ENCODE data around the gene DNAJC7. TPM values are rescaled to one million over a fixed set of nuclear protein-coding genes. Genes with fewer than 3 reads are reported as not detected.

Gene DNAJC7
- total RNA-seq, 1 experiment from 2014 or later: 147 TPM

GRCh38 chr17:42058063-42058462 lies 40.8 kb upstream of the DNAJC7 start:
- H3K4me1 ChIP-seq: no peaks in the 10 kb centered on the region
- no peak overlapping the region for H3K4me3 Mint-ChIP-seq (ENCODE audit: unreplicated experiment)
- ChIA-PET POLR2A (no interaction called here), CTCF (interaction anchor here (1.0 kb wide), 1 partner anchor 27 kb away, joined by 5 read pairs; no protein-coding TSS in a partner anchor)
- no peaks in the 10 kb centered on the region for H3K9me3 ChIP-seq
- TF ChIP-seq, protein P1, sequence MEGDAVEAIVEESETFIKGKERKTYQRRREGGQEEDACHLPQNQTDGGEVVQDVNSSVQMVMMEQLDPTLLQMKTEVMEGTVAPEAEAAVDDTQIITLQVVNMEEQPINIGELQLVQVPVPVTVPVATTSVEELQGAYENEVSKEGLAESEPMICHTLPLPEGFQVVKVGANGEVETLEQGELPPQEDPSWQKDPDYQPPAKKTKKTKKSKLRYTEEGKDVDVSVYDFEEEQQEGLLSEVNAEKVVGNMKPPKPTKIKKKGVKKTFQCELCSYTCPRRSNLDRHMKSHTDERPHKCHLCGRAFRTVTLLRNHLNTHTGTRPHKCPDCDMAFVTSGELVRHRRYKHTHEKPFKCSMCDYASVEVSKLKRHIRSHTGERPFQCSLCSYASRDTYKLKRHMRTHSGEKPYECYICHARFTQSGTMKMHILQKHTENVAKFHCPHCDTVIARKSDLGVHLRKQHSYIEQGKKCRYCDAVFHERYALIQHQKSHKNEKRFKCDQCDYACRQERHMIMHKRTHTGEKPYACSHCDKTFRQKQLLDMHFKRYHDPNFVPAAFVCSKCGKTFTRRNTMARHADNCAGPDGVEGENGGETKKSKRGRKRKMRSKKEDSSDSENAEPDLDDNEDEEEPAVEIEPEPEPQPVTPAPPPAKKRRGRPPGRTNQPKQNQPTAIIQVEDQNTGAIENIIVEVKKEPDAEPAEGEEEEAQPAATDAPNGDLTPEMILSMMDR (IDR thresholded peaks at IDR 0.05; ENCODE audit: insufficient read depth in 1 of 2, low read depth in 1 of 2, low read length in 1 of 2, severe bottlenecking in 1 of 2, unreplicated experiment in 1 of 2): no peak
- no peaks in the 10 kb centered on the region for H3K36me3 Mint-ChIP-seq (ENCODE audit: insufficient read depth, unreplicated experiment)
- no peaks in the 10 kb centered on the region for H3K9me3 Mint-ChIP-seq (ENCODE audit: unreplicated experiment)
- no peak overlapping the region for H3K27ac Mint-ChIP-seq (ENCODE audit: unreplicated experiment)
- H3K4me1 Mint-ChIP-seq (ENCODE audit: low read depth, unreplicated experiment): peaks cover 8% of the 10 kb centered on the region
- no peak overlapping the region for H3K4me3 ChIP-seq (ENCODE audit: low read depth, low read length)
- H3K27me3 Mint-ChIP-seq (ENCODE audit: insufficient read depth, unreplicated experiment): no peaks in the 10 kb centered on the region
- intact Hi-C loops (cut with micrococcal nuclease; ENCODE audit: unreplicated experiment): no loop called here
- BruUV-seq (replicated peaks): no TSS peak
- H3K36me3 ChIP-seq (ENCODE audit: control insufficient read depth, insufficient read depth, low read length): no peaks in the 10 kb centered on the region
- no peaks in the 10 kb centered on the region for H3K27me3 ChIP-seq (replicated peaks; ENCODE audit: control insufficient read depth, insufficient read depth, low read length)
- no peak for DNase-seq

DNA sequence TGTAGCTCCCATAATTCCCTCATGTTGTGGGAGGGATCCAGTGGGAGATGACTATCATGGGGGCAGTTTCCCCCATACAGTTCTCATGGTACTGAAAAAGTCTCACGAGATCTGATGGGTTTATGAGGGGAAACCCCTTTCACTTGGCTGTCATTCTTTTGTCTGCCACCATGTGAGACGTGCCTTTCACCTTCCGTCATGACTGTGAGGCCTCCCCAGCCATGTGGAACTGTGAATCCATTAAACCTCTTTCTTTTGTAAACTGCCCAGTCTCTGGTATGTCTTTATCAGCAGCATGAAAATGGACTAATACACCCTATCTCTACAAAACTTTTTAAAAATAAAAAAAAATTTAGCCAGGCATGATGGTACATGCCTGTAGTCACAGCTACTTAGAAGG lies 39.4 kb upstream of the DNAJC7 start:
- no peak overlapping the region for H3K27ac Mint-ChIP-seq (ENCODE audit: unreplicated experiment)
- intact Hi-C loops (cut with micrococcal nuclease; ENCODE audit: unreplicated experiment): no loop called here
- Histone ChIP-seq H3K4me3 (ENCODE audit: low read depth, low read length) (no peak overlapping the region), H3K9me3 (no peaks in the 10 kb centered on the region), H3K4me1 (no peaks in the 10 kb centered on the region), H3K36me3 (ENCODE audit: control insufficient read depth, insufficient read depth, low read length) (no peaks in the 10 kb centered on the region), H3K27me3 (replicated peaks; ENCODE audit: control insufficient read depth, insufficient read depth, low read length) (no peaks in the 10 kb centered on the region)
- no peaks in the 10 kb centered on the region for H3K27me3 Mint-ChIP-seq (ENCODE audit: insufficient read depth, unreplicated experiment)
- no peaks in the 10 kb centered on the region for H3K36me3 Mint-ChIP-seq (ENCODE audit: insufficient read depth, unreplicated experiment)
- H3K4me1 Mint-ChIP-seq (ENCODE audit: low read depth, unreplicated experiment): peaks cover 8% of the 10 kb centered on the region
- no peaks in the 10 kb centered on the region for H3K9me3 Mint-ChIP-seq (ENCODE audit: unreplicated experiment)
- no peak for DNase-seq
- CTCF ChIA-PET: interaction anchor here (1.4 kb wide), 1 partner anchor 8 kb away, joined by 3 read pairs; no protein-coding TSS in a partner anchor
- H3K4me3 Mint-ChIP-seq (ENCODE audit: unreplicated experiment): no peak overlapping the region
- no TSS peak for BruUV-seq (replicated peaks)
- TF ChIP-seq, protein P1 (IDR thresholded peaks at IDR 0.05; ENCODE audit: insufficient read depth in 1 of 2, low read depth in 1 of 2, low read length in 1 of 2, severe bottlenecking in 1 of 2, unreplicated experiment in 1 of 2): no peak
- POLR2A ChIA-PET: no interaction called here

DNA sequence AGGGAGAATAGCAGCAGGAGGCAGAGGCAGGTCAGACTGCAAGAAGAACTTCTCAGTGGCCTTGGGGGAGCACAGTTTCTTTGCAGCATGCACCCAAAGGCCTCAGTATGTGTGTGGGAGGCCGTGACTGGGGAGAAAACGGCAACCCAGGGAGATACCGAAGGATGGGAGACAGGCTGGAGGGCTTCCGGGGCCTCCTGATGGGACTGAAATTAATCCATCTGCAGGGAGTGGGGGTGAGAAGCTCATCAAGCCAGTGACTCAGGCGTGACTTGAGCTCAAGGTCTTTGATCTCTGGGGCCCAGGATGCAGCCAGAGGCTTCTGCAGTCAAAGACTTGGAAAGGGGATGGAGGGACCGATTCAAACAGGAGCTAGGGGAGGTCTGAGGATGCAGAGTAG lies 38.3 kb upstream of the DNAJC7 start:
- no TSS peak for BruUV-seq (replicated peaks)
- H3K4me3 ChIP-seq (ENCODE audit: low read depth, low read length): no peak overlapping the region
- no peak overlapping the region for H3K27ac Mint-ChIP-seq (ENCODE audit: unreplicated experiment)
- H3K27me3 Mint-ChIP-seq (ENCODE audit: insufficient read depth, unreplicated experiment): no peaks in the 10 kb centered on the region
- H3K4me1 Mint-ChIP-seq (ENCODE audit: low read depth, unreplicated experiment): peaks cover 15% of the 10 kb centered on the region
- intact Hi-C loops (cut with micrococcal nuclease; ENCODE audit: unreplicated experiment): no loop called here
- no peaks in the 10 kb centered on the region for H3K36me3 ChIP-seq (ENCODE audit: control insufficient read depth, insufficient read depth, low read length)
- TF ChIP-seq, protein P1 (IDR thresholded peaks at IDR 0.05; ENCODE audit: insufficient read depth in 1 of 2, low read depth in 1 of 2, low read length in 1 of 2, severe bottlenecking in 1 of 2, unreplicated experiment in 1 of 2): no peak
- H3K9me3 Mint-ChIP-seq (ENCODE audit: unreplicated experiment): no peaks in the 10 kb centered on the region
- no peaks in the 10 kb centered on the region for H3K27me3 ChIP-seq (replicated peaks; ENCODE audit: control insufficient read depth, insufficient read depth, low read length)
- ChIA-PET CTCF (interaction anchor here (0.8 to 1.4 kb wide), 2 partner anchors 9 to 89 kb away, joined by 3 read pairs; partner anchors contain the start of gene CNP), POLR2A (no interaction called here)
- H3K4me1 ChIP-seq: peaks cover 7% of the 10 kb centered on the region
- DNase-seq: no peak
- no peak overlapping the region for H3K4me3 Mint-ChIP-seq (ENCODE audit: unreplicated experiment)
- H3K36me3 Mint-ChIP-seq (ENCODE audit: insufficient read depth, unreplicated experiment): no peaks in the 10 kb centered on the region
- no peaks in the 10 kb centered on the region for H3K9me3 ChIP-seq

All from Caco-2 (cell line).